Fibroblast of lung (primary cell): Measurements from ENCODE around the gene ANKS4B. TPM values are rescaled to one million over a fixed set of nuclear protein-coding genes. Genes with fewer than 3 reads are reported as not detected.
A peak's percentile ranks its signal among the peaks of the same experiment; 100 is the strongest.
"Not testable (repeated sequence)": the region's sequence is repeated elsewhere in the genome, so short reads cannot be mapped to it uniquely, and the experiment has no call there.

Source experiments
- DNase-seq, 2 donors: peaks; one replicate each; pipeline versions ENCODE4 v3.0.0 to v3.0.0-alpha.2; 2010; ENCODE audit warnings: low read depth in 2 of 2
- H2AFZ ChIP-seq: 2 replicates; pipeline ENCODE4 v1.5.1; 2012; ENCODE audit warnings: low read length, control low read depth, inconsistent platforms
- H3K27ac ChIP-seq: 2 replicates; pipeline ENCODE4 v1.5.1; 2011; ENCODE audit warnings: low read length, control low read depth; ENCODE audit not compliant: insufficient read depth
- H3K27me3 ChIP-seq: 2 replicates; pipeline ENCODE4 v1.5.1; 2011; ENCODE audit warnings: mild to moderate bottlenecking, low read length; ENCODE audit not compliant: control insufficient read depth, insufficient read depth
- H3K36me3 ChIP-seq: 2 replicates; pipeline ENCODE4 v1.5.1; 2011; ENCODE audit warnings: low read length; ENCODE audit not compliant: control insufficient read depth, insufficient read depth
- H3K4me1 ChIP-seq: 2 replicates; pipeline ENCODE4 v1.5.1; 2011; ENCODE audit warnings: low read length; ENCODE audit not compliant: control insufficient read depth, insufficient read depth; ENCODE audit errors: extremely low read depth
- H3K4me2 ChIP-seq: 2 replicates; pipeline ENCODE4 v1.5.1; 2011; ENCODE audit warnings: low read length, control low read depth; ENCODE audit not compliant: insufficient read depth; ENCODE audit errors: extremely low read depth
- H3K4me3 ChIP-seq, 4 experiments: fragments of 200-600 bp in 1 of 4; sonication (generic) in 1 of 4; replicated peaks in 1 of 4; 2 replicates each; pipeline ENCODE4 v1.5.1; 2011 to 2016; ENCODE audit warnings: low read length in 4 of 4, low read depth in 3 of 4, mild to moderate bottlenecking in 3 of 4, control low read depth in 2 of 4, inconsistent platforms in 1 of 4, mixed read lengths in 1 of 4; ENCODE audit not compliant: insufficient read depth in 1 of 4; ENCODE audit errors: control extremely low read depth in 1 of 4
- H3K79me2 ChIP-seq: 2 replicates; pipeline ENCODE4 v1.5.1; 2012; ENCODE audit warnings: mild to moderate bottlenecking, low read length, inconsistent platforms; ENCODE audit not compliant: control insufficient read depth, insufficient read depth
- H3K9ac ChIP-seq: 2 replicates; pipeline ENCODE4 v1.5.1; 2011; ENCODE audit warnings: mild to moderate bottlenecking, low read length, control low read depth; ENCODE audit not compliant: insufficient read depth
- H3K9me3 ChIP-seq: 2 replicates; pipeline ENCODE4 v1.5.1; 2012; ENCODE audit warnings: low read depth, low read length; ENCODE audit not compliant: control insufficient read depth, insufficient read depth
- H4K20me1 ChIP-seq: 2 replicates; pipeline ENCODE4 v1.5.1; 2011; ENCODE audit warnings: low read length; ENCODE audit not compliant: control insufficient read depth, insufficient read depth; ENCODE audit errors: extremely low read depth
- CTCF ChIP-seq, 2 donors: IDR thresholded peaks in 1 of 2; conservative IDR thresholded peaks in 1 of 2; 1 replicate in 1 of 2; 2 replicates in 1 of 2; pipeline ENCODE4 v1.5.1; 2011 to 2012; ENCODE audit warnings: low read length in 2 of 2, control low read depth in 1 of 2, inconsistent platforms in 1 of 2, low read depth in 1 of 2, mild to moderate bottlenecking in 1 of 2
- EZH2 ChIP-seq: IDR thresholded peaks from 2 replicates; pipeline ENCODE4 v1.5.1; 2012; ENCODE audit warnings: low read length, control low read depth, mild to moderate bottlenecking; ENCODE audit errors: missing control alignments
- polyA plus RNA-seq, 2 donors: library from polyadenylated mRNA; depleted of rRNA in 1 of 2; stranded (reverse) in 1 of 2; unstranded in 1 of 2; fragments of >200 nt; gene quantifications; 2 replicates each; pipeline ENCODE4 v1.2.1, GENCODE V29; 2011 to 2012; ENCODE audit warnings: missing spikeins in 1 of 2
- total RNA-seq: library from RNA; depleted of rRNA; stranded (reverse); fragments of >200 nt; gene quantifications from 2 replicates; pipeline ENCODE4 v1.2.1, GENCODE V29; 2014

ANKS4B gene
- total and polyA plus RNA-seq, 2 donors (not counting 1 experiment from before 2014, with no cell fraction given), result not detected

- H3K27ac ChIP-seq, result no peak overlapping the region
- no peak overlapping the region for H3K4me2 ChIP-seq
- no peak for TF ChIP-seq CTCF (conservative IDR thresholded peaks at IDR 0.05 in 1 of 2, IDR thresholded peaks at IDR 0.05 in 1 of 2; ENCODE audit: low read depth in 1 of 2, low read length in 2 of 2)
- no peak for TF ChIP-seq EZH2
- H3K4me3 ChIP-seq, result no peak overlapping the region
- no peaks in the 10 kb centered on the region for H3K36me3 ChIP-seq
- H3K9me3 ChIP-seq, result no peaks in the 10 kb centered on the region
- H4K20me1 ChIP-seq, result no peaks in the 10 kb centered on the region
- DNase-seq, result peak in 1 of 2 donors; percentile 15
- no peak overlapping the region for H2AFZ ChIP-seq
- no peak overlapping the region for H3K9ac ChIP-seq
- H3K27me3 ChIP-seq, result peaks cover 10% of the 10 kb centered on the region
- no peaks in the 10 kb centered on the region for H3K79me2 ChIP-seq
- no peaks in the 10 kb centered on the region for H3K4me1 ChIP-seq
Observed at GRCh38 chr16:21194771-21195301, 38.7 kb upstream of the ANKS4B start.

DNA sequence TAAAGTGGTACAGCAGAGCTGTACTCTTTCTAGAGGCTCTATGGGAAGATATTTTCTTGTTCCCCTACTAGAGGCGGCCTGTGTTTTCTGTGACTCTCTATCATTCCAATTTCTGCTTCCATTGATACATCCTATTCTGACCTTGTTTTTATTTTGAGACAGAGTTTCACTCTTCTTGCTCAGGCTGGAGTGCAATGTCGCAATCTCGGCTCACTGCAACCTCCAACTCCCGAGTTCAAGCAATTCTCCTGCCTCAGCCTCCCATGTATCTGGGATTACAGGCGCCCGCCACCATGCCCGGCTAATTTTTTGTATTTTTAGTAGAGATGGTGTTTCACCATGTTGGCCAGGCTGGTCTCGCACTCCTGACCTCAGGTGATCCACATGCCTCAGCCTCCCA is 38.2 kb upstream of the ANKS4B start:
- H3K79me2 ChIP-seq, H3K27ac ChIP-seq, H2AFZ ChIP-seq, DNase-seq, H3K4me1 ChIP-seq, H4K20me1 ChIP-seq, H3K9ac ChIP-seq, H3K36me3 ChIP-seq, H3K9me3 ChIP-seq, H3K4me3 ChIP-seq, H3K4me2 ChIP-seq: not testable (repeated sequence)
- H3K27me3 ChIP-seq, result peaks cover 10% of the 10 kb centered on the region

DNA sequence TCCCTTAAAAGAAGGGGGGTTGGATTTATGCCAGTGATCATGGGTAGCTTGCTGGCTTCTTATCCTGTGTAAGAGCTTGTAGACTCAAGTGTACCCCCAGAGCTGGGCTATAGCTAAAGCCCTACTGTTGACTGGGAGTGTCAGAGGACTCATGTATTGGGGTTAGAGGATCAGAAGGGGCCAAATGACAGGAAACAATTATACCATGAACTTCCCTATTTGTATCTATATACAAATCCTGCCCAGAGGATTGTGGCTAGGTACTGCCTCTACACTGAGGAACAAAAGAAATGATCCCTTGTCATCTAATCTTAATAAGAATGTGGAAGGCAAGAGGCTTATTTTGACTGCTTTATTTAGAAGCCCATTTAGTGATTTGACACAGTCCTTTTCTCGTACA is 36.4 kb upstream of the ANKS4B start:
- no peak overlapping the region for H3K27ac ChIP-seq
- H3K4me2 ChIP-seq, result no peak overlapping the region
- H3K4me3 ChIP-seq, result no peak overlapping the region
- H3K27me3 ChIP-seq, result peaks cover 16% of the 10 kb centered on the region
- H3K9me3 ChIP-seq, result no peaks in the 10 kb centered on the region
- no peak overlapping the region for H3K9ac ChIP-seq
- no peaks in the 10 kb centered on the region for H3K4me1 ChIP-seq
- H3K79me2 ChIP-seq, result no peaks in the 10 kb centered on the region
- no peaks in the 10 kb centered on the region for H3K36me3 ChIP-seq
- no peak overlapping the region for H2AFZ ChIP-seq
- TF ChIP-seq CTCF (conservative IDR thresholded peaks at IDR 0.05 in 1 of 2, IDR thresholded peaks at IDR 0.05 in 1 of 2; ENCODE audit: low read depth in 1 of 2, low read length in 2 of 2), result no peak
- no peak for TF ChIP-seq EZH2
- DNase-seq, result no peak
- H4K20me1 ChIP-seq, result no peaks in the 10 kb centered on the region
